NCI-H2227 (cell line): ENCODE data around the gene ARIH2.
A peak's percentile ranks its signal among the peaks of the same experiment; 100 is the strongest.

ENCODE experiments used
- DNase-seq: peaks from one replicate; lab custom pipeline; 2025; ENCODE audit not compliant: unreplicated experiment; lab: John Stamatoyannopoulos, UW

ARIH2 gene

GRCh38 chr3:48970586-48970985, 51.9 kb downstream of the ARIH2 start:
- DNase-seq = no peak

GRCh38 chr3:48974076-48974864, 55.6 kb downstream of the ARIH2 start:
- no peak for DNase-seq

- DNase-seq = no peak
Measured at GRCh38 chr3:48979451-48979850, 60.8 kb downstream of the ARIH2 start.

- no peak for DNase-seq
Measured at GRCh38 chr3:48980295-48980694, 61.7 kb downstream of the ARIH2 start.

GRCh38 chr3:48982016-48982415, 63.4 kb downstream of the ARIH2 start:
- DNase-seq = no peak

GRCh38 chr3:48982686-48983085, 64.0 kb downstream of the ARIH2 start:
- DNase-seq = no peak

- DNase-seq = no peak
Measured at GRCh38 chr3:48983096-48983495, 64.5 kb downstream of the ARIH2 start.

GRCh38 chr3:48984663-48985062, 66.0 kb downstream of the ARIH2 start:
- DNase-seq = no peak

GRCh38 chr3:48985831-48986376, 67.3 kb downstream of the ARIH2 start:
- no peak for DNase-seq

GRCh38 chr3:48989126-48989795, 70.6 kb downstream of the ARIH2 start:
- DNase-seq = no peak

- DNase-seq = peak; percentile 81
Measured at GRCh38 chr3:48989796-48990635, 71.4 kb downstream of the ARIH2 start, which contains the start of gene P4HTM. Gene P4HTM (plus strand): TSS chr3:48990241. CDS start chr3:48990257, 16 bp downstream.

GRCh38 chr3:48990636-48991469, 72.2 kb downstream of the ARIH2 start:
- peak; percentile 55 for DNase-seq

GRCh38 chr3:48991851-48992545, 73.4 kb downstream of the ARIH2 start:
- DNase-seq = no peak

- no peak for DNase-seq
Measured at GRCh38 chr3:48993834-48994233, 75.2 kb downstream of the ARIH2 start.

GRCh38 chr3:48996640-48997039, 78.0 kb downstream of the ARIH2 start:
- DNase-seq = no peak

- peak; percentile 15 for DNase-seq
Measured at GRCh38 chr3:48997102-48997635, 78.5 kb downstream of the ARIH2 start.

- DNase-seq = peak; percentile 88
Measured at GRCh38 chr3:48997714-48998637, 79.3 kb downstream of the ARIH2 start.

- no peak for DNase-seq
Measured at GRCh38 chr3:48999085-48999858, 80.6 kb downstream of the ARIH2 start.
